Activated T-cell treated with anti-CD3 and anti-CD28 coated beads, Interleukin-2, amount 50 U/mL, for 24 hours (primary cell): ENCODE results near the gene C1QTNF3.
"Not testable (repeated sequence)": the region's sequence is repeated elsewhere in the genome, so short reads cannot be mapped to it uniquely, and the experiment has no call there.

Experiments
- DNase-seq: peaks from one replicate; pipeline ENCODE4 v3.0.0-alpha.2; 2020
- H3K27ac Mint-ChIP-seq: 2 replicates; pipeline ENCODE4 v1.8.0; 2020; ENCODE audit warnings: mild to moderate bottlenecking, mixed read lengths
- H3K27me3 Mint-ChIP-seq: 2 replicates; pipeline ENCODE4 v1.8.0; 2020; ENCODE audit warnings: mixed read lengths
- H3K36me3 Mint-ChIP-seq: 2 replicates; pipeline ENCODE4 v1.8.0; 2020; ENCODE audit warnings: low read depth, mixed read lengths
- H3K4me1 Mint-ChIP-seq: 2 replicates; pipeline ENCODE4 v1.8.0; 2020; ENCODE audit warnings: low read depth, mixed read lengths
- H3K4me3 Mint-ChIP-seq: 2 replicates; pipeline ENCODE4 v1.8.0; 2020; ENCODE audit warnings: mild to moderate bottlenecking, moderate library complexity, mixed read lengths
- H3K9me3 Mint-ChIP-seq: 2 replicates; pipeline ENCODE4 v1.8.0; 2020; ENCODE audit warnings: mixed read lengths

The C1QTNF3 gene

DNA sequence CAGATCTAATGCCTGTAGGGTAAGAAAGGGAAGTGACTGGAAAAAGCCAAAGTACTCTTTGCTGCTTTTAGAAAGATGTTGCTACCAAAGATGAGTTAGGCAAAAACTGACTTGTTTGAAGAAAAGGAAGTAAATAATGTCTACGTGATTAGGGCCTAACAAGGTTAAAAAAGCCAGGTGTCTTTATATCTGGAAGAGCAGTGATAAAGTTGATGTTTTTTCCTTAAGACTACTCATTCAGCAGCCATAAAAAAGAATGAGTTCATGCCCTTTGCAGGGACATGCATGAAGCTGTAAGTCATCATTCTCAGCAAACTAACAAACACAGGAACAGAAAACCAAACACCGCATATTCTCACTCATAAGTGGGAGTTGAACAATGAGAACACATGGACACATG, 21.7 kb downstream of the C1QTNF3 start:
- Mint-ChIP-seq H3K27ac (peak overlapping the region; percentile 76), H3K27me3 (no peaks in the 10 kb centered on the region), H3K9me3 (no peaks in the 10 kb centered on the region), H3K4me3 (no peak overlapping the region), H3K36me3 (peaks cover 50% of the 10 kb centered on the region), H3K4me1 (peaks cover 24% of the 10 kb centered on the region)
- DNase-seq, result no peak

GRCh38 chr5:34020726-34021125, 22.3 kb downstream of the C1QTNF3 start:
- peaks cover 45% of the 10 kb centered on the region for H3K36me3 Mint-ChIP-seq

GRCh38 chr5:34017254-34017653, 25.8 kb downstream of the C1QTNF3 start:
- Mint-ChIP-seq H3K36me3 (peaks cover 28% of the 10 kb centered on the region), H3K9me3 (no peaks in the 10 kb centered on the region), H3K27me3 (no peaks in the 10 kb centered on the region), H3K4me1 (peaks cover 33% of the 10 kb centered on the region), H3K27ac (no peak overlapping the region), H3K4me3 (no peak overlapping the region)
- no peak for DNase-seq

More at GRCh38 chr5:34020726-34021125, 22.3 kb downstream of the C1QTNF3 start:
- H3K4me3 Mint-ChIP-seq, result no peak overlapping the region
- H3K27me3 Mint-ChIP-seq, result no peaks in the 10 kb centered on the region
- no peak for DNase-seq
- H3K4me1 Mint-ChIP-seq, result peaks cover 27% of the 10 kb centered on the region
- no peak overlapping the region for H3K27ac Mint-ChIP-seq
- H3K9me3 Mint-ChIP-seq, result no peaks in the 10 kb centered on the region

GRCh38 chr5:34016750-34017149, 26.3 kb downstream of the C1QTNF3 start:
- Mint-ChIP-seq H3K27me3 (no peaks in the 10 kb centered on the region), H3K4me1 (peaks cover 28% of the 10 kb centered on the region)

DNA sequence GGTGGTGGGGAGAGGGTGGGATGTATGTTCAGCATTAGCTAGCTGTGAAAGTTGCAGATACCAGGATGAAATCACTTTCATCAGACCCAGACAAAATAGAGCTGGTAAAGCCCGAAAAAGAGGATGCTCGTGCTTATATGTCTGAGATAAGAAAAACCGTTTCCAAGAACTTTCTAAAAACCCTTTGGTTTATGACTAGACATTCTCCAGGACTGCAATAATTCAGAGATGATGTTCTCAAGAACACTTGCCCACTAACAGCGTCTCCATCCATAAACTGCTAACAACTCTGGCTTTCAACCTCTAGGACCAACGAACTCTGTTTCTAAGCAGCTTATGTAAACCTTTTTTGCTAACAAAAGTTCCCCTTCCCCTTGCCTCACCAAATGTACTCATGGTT, 26.8 kb downstream of the C1QTNF3 start:
- Mint-ChIP-seq H3K4me1 (peaks cover 23% of the 10 kb centered on the region), H3K36me3 (peaks cover 24% of the 10 kb centered on the region)
- DNase-seq, result no peak

More at GRCh38 chr5:34016750-34017149, 26.3 kb downstream of the C1QTNF3 start:
- Mint-ChIP-seq H3K27ac (no peak overlapping the region), H3K36me3 (peaks cover 27% of the 10 kb centered on the region), H3K9me3 (no peaks in the 10 kb centered on the region), H3K4me3 (no peak overlapping the region)
- no peak for DNase-seq

DNA sequence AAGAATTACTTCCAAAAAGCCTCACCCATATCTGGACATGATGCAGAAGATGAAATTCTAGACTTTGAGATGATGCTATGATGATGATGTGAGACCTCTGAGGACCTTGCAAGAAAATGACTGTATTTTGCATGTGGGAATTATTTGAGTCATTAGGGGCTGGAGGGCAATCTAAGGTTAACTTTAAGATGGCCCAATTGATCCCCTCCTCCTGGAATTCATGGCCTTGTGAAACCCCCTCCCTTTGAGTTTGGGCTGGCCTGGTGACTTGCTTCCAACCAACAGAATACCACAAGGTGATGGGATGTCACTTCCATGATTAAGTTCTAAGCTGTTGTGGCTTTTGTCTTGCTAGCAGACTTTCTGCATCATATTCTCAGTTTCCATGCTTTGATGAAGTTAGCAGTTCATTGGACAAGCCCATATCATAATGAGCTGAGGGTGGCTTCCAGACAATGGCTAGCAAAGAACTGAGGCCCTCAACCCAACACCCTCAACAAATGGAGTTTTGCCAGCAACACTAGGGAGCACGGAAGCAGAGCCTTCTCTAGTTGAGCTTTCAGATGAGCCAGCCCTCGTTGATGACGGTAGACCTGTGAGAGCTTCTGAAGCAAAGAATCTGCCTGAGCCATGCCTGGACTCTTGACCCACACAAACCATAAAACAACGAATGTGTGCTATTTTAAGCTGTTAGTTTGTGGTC, 27.7 kb downstream of the C1QTNF3 start:
- H3K4me1 Mint-ChIP-seq, result peaks cover 18% of the 10 kb centered on the region
- H3K4me3 Mint-ChIP-seq, result no peak overlapping the region
- H3K27me3 Mint-ChIP-seq, result no peaks in the 10 kb centered on the region
- H3K36me3 Mint-ChIP-seq, result peaks cover 14% of the 10 kb centered on the region
- DNase-seq, result no peak
- no peaks in the 10 kb centered on the region for H3K9me3 Mint-ChIP-seq
- peak overlapping the region; percentile 82 for H3K27ac Mint-ChIP-seq

More for the DNA sequence above, 26.8 kb downstream of the C1QTNF3 start:
- H3K27me3 Mint-ChIP-seq, result no peaks in the 10 kb centered on the region
- no peak overlapping the region for H3K4me3 Mint-ChIP-seq
- no peaks in the 10 kb centered on the region for H3K9me3 Mint-ChIP-seq
- H3K27ac Mint-ChIP-seq, result no peak overlapping the region

- Mint-ChIP-seq H3K27ac (peak overlapping the region; percentile 82), H3K4me1 (peaks cover 18% of the 10 kb centered on the region), H3K36me3 (peaks cover 8% of the 10 kb centered on the region), H3K9me3 (no peaks in the 10 kb centered on the region), H3K27me3 (no peaks in the 10 kb centered on the region), H3K4me3 (no peak overlapping the region)
- no peak for DNase-seq
Measured at GRCh38 chr5:34014626-34015025, 28.4 kb downstream of the C1QTNF3 start.

- no peak for DNase-seq
- Mint-ChIP-seq H3K27me3 (no peaks in the 10 kb centered on the region), H3K36me3 (peaks cover 3% of the 10 kb centered on the region), H3K9me3 (no peaks in the 10 kb centered on the region), H3K4me3 (no peak overlapping the region), H3K4me1 (peaks cover 27% of the 10 kb centered on the region), H3K27ac (no peak overlapping the region)
Measured at GRCh38 chr5:34013547-34013946, 29.5 kb downstream of the C1QTNF3 start.

DNA sequence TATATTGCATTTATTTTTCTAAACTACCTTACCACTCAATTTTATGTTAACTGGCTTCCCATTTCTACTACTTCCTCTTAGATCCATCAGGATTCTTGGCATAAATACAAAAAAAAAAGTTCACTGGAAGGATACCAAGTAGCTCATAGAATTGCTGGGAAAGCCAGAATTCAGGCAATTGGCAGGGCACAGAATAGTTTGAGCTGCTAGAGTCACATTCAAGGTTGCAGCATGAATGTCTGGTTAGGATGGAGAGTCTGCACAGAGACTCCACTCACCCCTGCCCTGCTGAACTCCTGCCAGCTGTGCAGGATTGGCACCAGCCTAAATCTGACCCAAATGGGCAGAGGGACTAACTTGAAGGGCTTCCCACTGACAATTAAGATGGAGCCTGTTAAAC, 30.2 kb downstream of the C1QTNF3 start:
- no peak overlapping the region for H3K4me3 Mint-ChIP-seq
- H3K27ac Mint-ChIP-seq, result no peak overlapping the region
- no peaks in the 10 kb centered on the region for H3K9me3 Mint-ChIP-seq
- no peaks in the 10 kb centered on the region for H3K27me3 Mint-ChIP-seq
- DNase-seq, result no peak
- H3K4me1 Mint-ChIP-seq, result peaks cover 30% of the 10 kb centered on the region
- no peaks in the 10 kb centered on the region for H3K36me3 Mint-ChIP-seq

- H3K27me3 Mint-ChIP-seq, result no peaks in the 10 kb centered on the region
- DNase-seq, result no peak
- H3K4me3 Mint-ChIP-seq, result no peak overlapping the region
Measured at GRCh38 chr5:34011536-34011935, 31.5 kb downstream of the C1QTNF3 start.

GRCh38 chr5:34010146-34010545, 32.9 kb downstream of the C1QTNF3 start:
- not testable (repeated sequence) for DNase-seq, H3K9me3 Mint-ChIP-seq, H3K4me3 Mint-ChIP-seq, H3K27me3 Mint-ChIP-seq, H3K36me3 Mint-ChIP-seq, H3K27ac Mint-ChIP-seq
- peaks cover 39% of the 10 kb centered on the region for H3K4me1 Mint-ChIP-seq

More at GRCh38 chr5:34011536-34011935, 31.5 kb downstream of the C1QTNF3 start:
- peaks cover 2% of the 10 kb centered on the region for H3K36me3 Mint-ChIP-seq
- H3K4me1 Mint-ChIP-seq, result peaks cover 36% of the 10 kb centered on the region
- H3K27ac Mint-ChIP-seq, result no peak overlapping the region
- H3K9me3 Mint-ChIP-seq, result no peaks in the 10 kb centered on the region

DNA sequence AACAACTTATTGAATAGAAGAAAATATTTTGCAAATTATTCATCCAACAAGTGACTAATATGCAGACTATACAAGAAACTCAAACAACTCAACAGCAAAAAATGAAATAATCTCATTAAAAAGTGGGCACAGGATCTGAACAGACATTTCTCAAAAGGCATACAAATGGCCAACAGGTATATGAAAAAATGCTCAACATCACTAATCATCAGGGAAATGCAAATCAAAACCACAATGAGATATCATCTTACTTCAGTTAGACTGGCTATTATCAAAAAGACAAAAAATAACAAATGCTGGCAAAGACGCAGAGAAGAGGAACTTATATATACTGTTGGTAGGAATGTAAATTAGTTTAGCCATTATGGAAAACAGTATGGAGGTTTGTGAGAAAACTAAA, 33.4 kb downstream of the C1QTNF3 start:
- Mint-ChIP-seq H3K36me3 (peaks cover 11% of the 10 kb centered on the region), H3K4me1 (peaks cover 39% of the 10 kb centered on the region), H3K4me3 (peak overlapping the region; percentile 29), H3K27me3 (no peaks in the 10 kb centered on the region), H3K27ac (no peak overlapping the region), H3K9me3 (no peaks in the 10 kb centered on the region)
- DNase-seq, result no peak

DNA sequence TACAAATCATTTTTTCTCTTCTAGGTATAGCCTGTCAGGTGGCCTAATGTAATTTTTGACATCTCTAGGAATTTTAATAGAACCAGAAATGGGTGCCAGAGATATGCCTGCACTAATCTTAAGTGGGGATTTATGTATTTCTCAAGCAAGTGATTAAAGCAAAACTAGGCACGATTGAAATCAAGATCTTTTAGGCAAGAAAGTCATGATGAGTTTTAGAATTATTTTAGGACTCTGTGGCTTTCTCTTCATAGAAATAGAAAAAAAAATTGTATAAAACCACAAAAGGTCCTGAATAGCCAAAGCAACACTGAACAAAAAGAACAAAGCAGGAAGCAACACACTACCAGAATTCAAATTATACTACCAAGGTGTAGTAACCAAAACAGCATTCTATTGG, 34.2 kb downstream of the C1QTNF3 start:
- H3K27ac Mint-ChIP-seq, result peak overlapping the region; percentile 90
- H3K4me1 Mint-ChIP-seq, result peaks cover 41% of the 10 kb centered on the region
- no peak for DNase-seq
- H3K4me3 Mint-ChIP-seq, result peak overlapping the region; percentile 89
- peaks cover 15% of the 10 kb centered on the region for H3K36me3 Mint-ChIP-seq
- no peaks in the 10 kb centered on the region for H3K9me3 Mint-ChIP-seq
- H3K27me3 Mint-ChIP-seq, result no peaks in the 10 kb centered on the region

GRCh38 chr5:34007621-34008600, 35.1 kb downstream of the C1QTNF3 start, which contains the start of gene AMACR:
Gene AMACR, minus strand, starts transcription at chr5:34008050. Its CDS starts 31 bp downstream, at chr5:34008019.
- Mint-ChIP-seq H3K27me3 (no peaks in the 10 kb centered on the region), H3K9me3 (no peaks in the 10 kb centered on the region), H3K27ac (peak within 1 kb of the TSS; percentile 90), H3K36me3 (peaks cover 24% of the 10 kb centered on the region), H3K4me1 (peaks cover 39% of the 10 kb centered on the region), H3K4me3 (peak within 1 kb of the TSS; percentile 89)
- peak; percentile 93 for DNase-seq
